GM23338 (cell line): ENCODE data around the gene SRSF7. TPM values are rescaled to one million over a fixed set of nuclear protein-coding genes. Genes with fewer than 3 reads are reported as not detected.

Source experiments
- ATAC-seq: fragments of 200-7000 bp; cut with Tn5 transposase; 3 replicates; pipeline ENCODE4 v1.9.1; 2020
- DNase-seq: peaks from one replicate; pipeline ENCODE4 v3.0.0-alpha.2; 2015; ENCODE audit warnings: low spot score
- H2AFZ ChIP-seq: fragments of 200-600 bp; sonication (generic); 2 replicates; pipeline ENCODE4 v1.8.0; 2016; ENCODE audit warnings: antibody characterized with exemption, mild to moderate bottlenecking, moderate library complexity
- H3F3A ChIP-seq: fragments of 200-600 bp; sonication (generic); replicated peaks from 2 replicates; pipeline ENCODE4 v1.8.0; 2017; ENCODE audit warnings: antibody characterized with exemption, mixed run types, low read depth
- H3K27ac ChIP-seq: fragments of 200-600 bp; sonication (generic); 2 replicates; pipeline ENCODE4 v1.6.1; 2016; ENCODE audit warnings: low read depth
- H3K27me3 ChIP-seq: fragments of 200-600 bp; sonication (generic); 2 replicates; pipeline ENCODE4 v1.8.0; 2016; ENCODE audit warnings: mild to moderate bottlenecking, mixed run types, moderate library complexity; ENCODE audit not compliant: insufficient read depth
- H3K36me3 ChIP-seq: fragments of 200-600 bp; sonication (generic); 2 replicates; pipeline ENCODE4 v1.8.0; 2016; ENCODE audit warnings: mild to moderate bottlenecking; ENCODE audit not compliant: insufficient read depth
- H3K4me1 ChIP-seq: fragments of 200-600 bp; sonication (generic); 2 replicates; pipeline ENCODE4 v1.8.0; 2016; ENCODE audit warnings: mild to moderate bottlenecking, moderate library complexity; ENCODE audit not compliant: insufficient read depth
- H3K4me2 ChIP-seq: fragments of 200-600 bp; sonication (generic); 2 replicates; pipeline ENCODE4 v1.7.1; 2017; ENCODE audit warnings: mixed run types
- H3K4me3 ChIP-seq: fragments of 200-600 bp; sonication (generic); 2 replicates; pipeline ENCODE4 v1.6.1; 2016; ENCODE audit warnings: mixed run types
- H3K79me2 ChIP-seq: fragments of 200-600 bp; sonication (generic); replicated peaks from 2 replicates; pipeline ENCODE4 v1.8.0; 2017; ENCODE audit warnings: mild to moderate bottlenecking; ENCODE audit not compliant: insufficient read depth
- H3K9me2 ChIP-seq: fragments of 200-600 bp; sonication (generic); 2 replicates; pipeline ENCODE4 v1.8.0; 2017; ENCODE audit not compliant: insufficient read depth
- H4K20me1 ChIP-seq: fragments of 200-600 bp; sonication (generic); replicated peaks from 2 replicates; pipeline ENCODE4 v1.8.0; 2017; ENCODE audit warnings: mild to moderate bottlenecking; ENCODE audit not compliant: insufficient read depth
- H3K27ac Mint-ChIP-seq: 2 replicates; pipeline ENCODE4 v1.8.0; 2020; ENCODE audit warnings: inconsistent platforms, mild to moderate bottlenecking, moderate library complexity, mixed read lengths
- H3K27me3 Mint-ChIP-seq: 3 replicates; pipeline ENCODE4 v1.8.0; 2022; ENCODE audit warnings: low read depth, mild to moderate bottlenecking, moderate library complexity, mixed read lengths, inconsistent platforms; ENCODE audit not compliant: insufficient read depth, poor library complexity
- H3K36me3 Mint-ChIP-seq: 3 replicates; pipeline ENCODE4 v1.8.0; 2021; ENCODE audit warnings: low read depth, mild to moderate bottlenecking, inconsistent platforms, moderate library complexity, mixed read lengths
- H3K4me1 Mint-ChIP-seq: 3 replicates; pipeline ENCODE4 v1.8.0; 2020; ENCODE audit warnings: mild to moderate bottlenecking, inconsistent platforms, mixed read lengths
- H3K4me3 Mint-ChIP-seq: 3 replicates; pipeline ENCODE4 v1.8.0; 2021; ENCODE audit warnings: moderate library complexity, mild to moderate bottlenecking, inconsistent platforms, mixed read lengths
- H3K9me3 Mint-ChIP-seq: 3 replicates; pipeline ENCODE4 v1.8.0; 2020; ENCODE audit warnings: moderate library complexity, mild to moderate bottlenecking, inconsistent platforms, mixed read lengths
- CREB1 ChIP-seq: fragments of 250-450 bp; sonication (Bioruptor Pico); IDR thresholded peaks from 2 replicates; pipeline ENCODE4 v1.5.0; 2020; ENCODE audit warnings: low read depth, mild to moderate bottlenecking, moderate library complexity
- EZH2 ChIP-seq: fragments of 200-600 bp; sonication (generic); IDR thresholded peaks from one replicate; pipeline ENCODE4 v1.8.0; 2017; ENCODE audit warnings: antibody characterized with exemption, mild to moderate bottlenecking, low read depth; ENCODE audit not compliant: unreplicated experiment
- EZH2phosphoT487 ChIP-seq: fragments of 200-600 bp; sonication (generic); IDR thresholded peaks from one replicate; pipeline ENCODE4 v1.8.1; 2018; ENCODE audit warnings: antibody characterized with exemption; ENCODE audit not compliant: unreplicated experiment
- JUNB ChIP-seq: IDR thresholded peaks from one replicate; pipeline ENCODE4 v1.6.1; 2016; ENCODE audit warnings: antibody characterized with exemption; ENCODE audit not compliant: unreplicated experiment
- NANOG ChIP-seq: IDR thresholded peaks from 2 replicates; pipeline ENCODE4 v1.6.1; 2016; ENCODE audit warnings: antibody characterized with exemption, borderline replicate concordance
- POLR2AphosphoS5 ChIP-seq: IDR thresholded peaks from 2 replicates; pipeline ENCODE4 v1.6.1; 2016; ENCODE audit warnings: antibody characterized with exemption, low read depth
- ZNF114 ChIP-seq: fragments of 250-450 bp; sonication (Bioruptor Pico); IDR thresholded peaks from 2 replicates; pipeline ENCODE4 v1.5.0; 2020; ENCODE audit warnings: mild to moderate bottlenecking, moderate library complexity
- ZNF462 ChIP-seq: fragments of 250-450 bp; sonication (Bioruptor Pico); IDR thresholded peaks from 2 replicates; pipeline ENCODE4 v1.5.0; 2020; ENCODE audit warnings: mild to moderate bottlenecking, moderate library complexity
- polyA plus RNA-seq: library from polyadenylated mRNA; unstranded; fragments of >200 nt; fragmentation: Nextera tagmentation; extraction: Ambion mirVana; gene quantifications from 2 replicates; pipeline ENCODE4 v1.2.1, GENCODE V29; 2016
- total RNA-seq: library from RNA; depleted of rRNA; stranded (reverse); fragments of >200 nt; shearing (Covaris generic); gene quantifications from 2 replicates; pipeline ENCODE4 v1.2.3, GENCODE V29; 2014

The SRSF7 gene
- total and polyA plus RNA-seq, 2 experiments from 2014 or later, result 251 to 572 TPM

GRCh38 chr2:38776531-38776930 is 25.4 kb upstream of the SRSF7 start (continued):
- TF ChIP-seq ZNF462 (CRISPR knock-in tag) (no peak), CREB1 (CRISPR knock-in tag) (no peak), ZNF114 (CRISPR knock-in tag) (no peak), EZH2phosphoT487 (no peak), POLR2AphosphoS5 (no peak), JUNB (no peak), EZH2 (no peak), NANOG (no peak)

- Histone ChIP-seq H4K20me1 (no peaks in the 10 kb centered on the region), H3K27me3 (no peaks in the 10 kb centered on the region), H3K27ac (no peak overlapping the region), H3K79me2 (0 out of 2 replicates have a peak, but pooled peaks cover 8% of the 10 kb centered on the region), H2AFZ (no peak overlapping the region), H3K9me2 (no peaks in the 10 kb centered on the region), H3K4me1 (peaks cover 4% of the 10 kb centered on the region; the same call in 1 of the 2 replicates), H3K4me2 (no peak overlapping the region), H3F3A (no peaks in the 10 kb centered on the region), H3K36me3 (no peaks in the 10 kb centered on the region), H3K4me3 (no peak overlapping the region)
- ATAC-seq (no peak), DNase-seq (no peak)
- H3K27me3 Mint-ChIP-seq, result peaks cover 7% of the 10 kb centered on the region
- no peak overlapping the region for H3K27ac Mint-ChIP-seq
- no peaks in the 10 kb centered on the region for H3K4me1 Mint-ChIP-seq
- H3K4me3 Mint-ChIP-seq, result no peak overlapping the region
- H3K9me3 Mint-ChIP-seq, result no peaks in the 10 kb centered on the region
- peaks cover 7% of the 10 kb centered on the region; the same call in 2 of the 3 replicates for H3K36me3 Mint-ChIP-seq
- TF ChIP-seq POLR2AphosphoS5, result no peak
Observed at GRCh38 chr2:38775921-38776225, 24.7 kb upstream of the SRSF7 start.
